Measurements from ENCODE around the gene THRB.

The THRB gene

GRCh38 chr3:24500806-24501205, 6.2 kb upstream of the THRB start:
- no peak for DNase-seq (ENCODE audit: extremely low read depth, low read depth)
- TF ChIP-seq CTCF (IDR thresholded peaks at IDR 0.05; ENCODE audit: low read depth, low read length, missing control alignments): no peak
- H3K4me3 ChIP-seq (replicated peaks; ENCODE audit: low read depth, low read length): no peak overlapping the region

GRCh38 chr3:24499991-24500390, 5.3 kb upstream of the THRB start:
- no peak for DNase-seq (ENCODE audit: extremely low read depth, low read depth)
- no peak for TF ChIP-seq CTCF (IDR thresholded peaks at IDR 0.05; ENCODE audit: low read depth, low read length, missing control alignments)
- no peak overlapping the region for H3K4me3 ChIP-seq (replicated peaks; ENCODE audit: low read depth, low read length)

GRCh38 chr3:24498796-24499195, 4.1 kb upstream of the THRB start:
- DNase-seq (ENCODE audit: extremely low read depth, low read depth): no peak
- no peak for TF ChIP-seq CTCF (IDR thresholded peaks at IDR 0.05; ENCODE audit: low read depth, low read length, missing control alignments)
- H3K4me3 ChIP-seq (replicated peaks; ENCODE audit: low read depth, low read length): no peak overlapping the region

GRCh38 chr3:24498391-24498790, 3.7 kb upstream of the THRB start:
- no peak for DNase-seq (ENCODE audit: extremely low read depth, low read depth)
- no peak overlapping the region for H3K4me3 ChIP-seq (replicated peaks; ENCODE audit: low read depth, low read length)
- no peak for TF ChIP-seq CTCF (IDR thresholded peaks at IDR 0.05; ENCODE audit: low read depth, low read length, missing control alignments)

- DNase-seq (ENCODE audit: extremely low read depth, low read depth): no peak
- TF ChIP-seq CTCF (IDR thresholded peaks at IDR 0.05; ENCODE audit: low read depth, low read length, missing control alignments): no peak
- no peak overlapping the region for H3K4me3 ChIP-seq (replicated peaks; ENCODE audit: low read depth, low read length)
These were observed 3.3 kb upstream of the THRB start for GRCh38 chr3:24497942-24498341.

- H3K4me3 ChIP-seq (replicated peaks; ENCODE audit: low read depth, low read length): no peak overlapping the region
- peak; percentile 41 for DNase-seq (ENCODE audit: extremely low read depth, low read depth)
- TF ChIP-seq CTCF (IDR thresholded peaks at IDR 0.05; ENCODE audit: low read depth, low read length, missing control alignments): peak; percentile 67
These were observed 2.2 kb upstream of the THRB start for GRCh38 chr3:24496529-24497482.
